MV-4-11 (cell line): ENCODE results near the gene TRPM3.
A peak's percentile ranks its signal among the peaks of the same experiment; 100 is the strongest.

Experiments
- DNase-seq: peaks from one replicate; lab custom pipeline; 2025; lab: John Stamatoyannopoulos, UW

The TRPM3 gene

DNA sequence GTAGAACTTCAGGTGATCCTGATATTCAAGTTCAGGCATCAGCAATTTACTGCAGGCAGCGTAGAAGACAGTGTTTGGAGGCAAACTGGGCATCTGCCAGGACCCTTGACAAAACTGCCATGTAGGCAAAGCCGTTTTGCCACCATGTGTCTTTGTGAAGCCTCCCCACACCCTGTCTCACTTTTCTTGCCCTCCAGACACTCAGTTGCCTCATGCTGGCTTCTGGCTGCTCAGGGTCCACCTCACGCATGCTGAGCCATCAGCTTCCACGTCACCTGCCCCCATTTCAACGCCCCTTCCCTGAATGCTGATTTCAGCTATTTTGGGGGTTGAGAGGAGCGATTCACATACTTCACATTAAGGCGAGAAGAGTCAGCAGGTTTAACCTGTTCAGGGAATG, 541.7 kb downstream of the TRPM3 start:
- DNase-seq = no peak

DNA sequence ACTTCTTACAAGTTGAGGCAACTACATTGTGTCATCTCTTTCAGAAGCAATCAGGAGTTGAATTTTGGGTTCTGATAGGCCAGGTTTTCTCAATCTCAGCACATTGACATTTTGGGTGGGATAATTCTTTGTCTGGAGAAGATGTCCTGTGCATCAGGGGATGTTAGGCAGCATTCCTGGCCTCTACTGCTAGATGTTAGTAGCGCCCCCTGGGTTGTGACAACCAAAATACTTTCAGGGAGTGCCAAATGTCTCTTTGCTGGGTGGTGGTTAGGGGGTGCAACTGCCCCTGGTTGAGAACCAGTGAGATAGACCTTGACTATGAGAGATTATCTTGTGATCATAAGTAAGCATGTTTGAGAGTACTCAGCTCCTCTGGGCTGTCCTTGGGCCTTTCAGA, 542.7 kb downstream of the TRPM3 start:
- no peak for DNase-seq

DNA sequence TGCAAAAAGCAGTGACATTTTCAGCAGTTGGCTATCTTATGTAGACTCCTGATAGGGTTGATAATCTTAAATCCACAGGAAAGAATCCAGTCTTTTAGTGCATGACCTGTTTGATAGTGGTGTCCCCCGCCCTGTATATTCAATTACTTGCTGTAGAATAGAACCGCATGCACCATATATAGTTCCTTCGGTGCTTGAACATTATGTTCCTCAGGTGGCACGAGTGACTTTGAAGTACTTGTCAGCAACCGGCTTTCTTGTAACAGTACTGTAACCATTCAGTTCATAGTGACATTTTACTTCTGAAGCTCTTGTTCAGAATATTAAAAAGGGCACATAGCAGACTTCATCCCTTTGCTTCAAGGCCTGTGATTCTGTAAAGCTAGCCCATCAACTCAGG, 543.8 kb downstream of the TRPM3 start:
- DNase-seq = no peak

DNA sequence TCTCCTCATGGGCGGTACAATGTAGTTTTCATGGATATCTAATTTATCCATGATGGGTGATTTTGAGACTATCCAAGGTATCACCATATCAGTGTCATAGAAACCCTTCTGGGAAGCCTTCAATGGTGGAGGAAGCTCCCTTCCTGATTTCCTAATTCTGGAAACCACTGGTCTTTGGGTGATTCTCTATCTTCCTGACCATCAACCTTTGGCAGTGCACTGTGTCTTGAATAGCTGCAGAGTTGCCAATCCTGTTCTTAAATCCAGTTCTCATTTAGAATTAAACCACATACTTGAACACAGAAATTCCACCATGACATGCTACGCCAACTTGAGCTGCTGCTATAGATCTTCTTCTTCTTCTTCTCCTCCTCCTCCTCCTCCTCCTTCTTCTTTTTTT, 545.3 kb downstream of the TRPM3 start:
- DNase-seq = no peak

DNA sequence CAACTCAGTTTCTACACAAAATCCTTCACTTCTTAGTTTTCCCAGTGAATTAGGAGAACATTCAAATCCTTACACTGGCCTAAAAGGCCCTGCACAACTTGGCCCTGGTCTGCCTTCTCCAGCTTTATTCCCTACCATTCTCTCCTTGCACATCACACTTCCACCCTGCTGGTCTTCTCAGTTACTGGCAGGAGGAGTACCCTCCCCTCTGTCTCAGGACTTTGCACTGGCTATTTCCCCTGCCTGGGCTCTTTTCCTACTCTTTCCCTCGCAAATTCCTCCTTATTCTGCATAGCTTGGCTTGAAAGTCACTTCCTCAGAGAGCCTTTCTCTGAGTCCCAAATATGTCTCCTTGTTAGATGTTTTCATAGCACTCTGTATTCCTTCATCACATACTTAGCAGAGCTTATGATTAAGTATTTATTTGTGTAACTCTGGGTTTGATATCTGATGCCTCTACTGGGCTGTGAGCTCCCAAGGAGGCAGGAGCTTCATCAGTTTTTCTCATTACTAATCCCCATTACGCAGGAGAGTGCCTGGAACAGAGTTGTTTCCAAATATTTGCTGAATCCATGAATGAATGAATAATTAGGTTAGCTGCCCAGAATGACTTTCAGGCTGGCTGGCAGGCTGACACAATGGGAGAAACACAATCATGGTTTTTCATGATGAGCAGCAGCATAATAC, 547.1 kb downstream of the TRPM3 start:
- no peak for DNase-seq

DNA sequence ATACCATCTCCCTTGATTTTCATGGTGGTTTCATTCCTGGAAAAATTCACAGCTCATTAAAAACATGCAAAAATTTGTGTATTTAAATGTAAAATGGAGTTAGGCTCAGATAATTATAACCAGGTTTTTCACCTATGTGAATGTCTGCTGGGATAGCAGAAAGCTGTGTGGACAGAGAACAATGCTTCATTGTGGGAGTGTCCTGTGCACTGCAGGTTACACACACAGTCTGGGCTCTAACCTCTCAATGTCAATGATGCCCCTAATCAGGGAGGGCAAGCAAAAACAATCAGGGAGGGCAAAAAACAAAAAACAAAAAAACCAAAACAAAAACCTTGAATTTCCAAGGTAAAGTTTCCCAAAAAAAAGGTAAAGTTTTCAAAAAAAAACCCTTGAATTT, 548.1 kb downstream of the TRPM3 start:
- no peak for DNase-seq

DNA sequence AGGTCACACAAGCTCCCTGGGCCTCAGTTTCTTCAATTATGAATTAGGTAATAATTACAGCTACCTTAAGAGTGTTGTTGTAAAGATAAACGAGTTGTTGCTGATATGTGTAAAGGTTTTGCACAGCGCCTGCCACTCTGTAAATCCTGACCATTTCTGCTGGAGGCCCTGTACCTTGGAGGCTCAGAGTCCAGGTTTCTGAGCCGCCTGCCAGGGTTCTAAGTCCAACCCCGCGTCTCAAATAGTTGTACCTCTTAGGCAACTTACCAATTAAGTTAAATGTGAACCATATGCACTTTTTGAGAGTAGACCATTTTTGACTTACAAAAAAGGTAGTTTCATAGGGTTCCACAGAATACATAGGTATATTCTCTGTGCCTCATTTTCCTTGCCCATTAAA, 550.2 kb downstream of the TRPM3 start:
- no peak for DNase-seq

DNA sequence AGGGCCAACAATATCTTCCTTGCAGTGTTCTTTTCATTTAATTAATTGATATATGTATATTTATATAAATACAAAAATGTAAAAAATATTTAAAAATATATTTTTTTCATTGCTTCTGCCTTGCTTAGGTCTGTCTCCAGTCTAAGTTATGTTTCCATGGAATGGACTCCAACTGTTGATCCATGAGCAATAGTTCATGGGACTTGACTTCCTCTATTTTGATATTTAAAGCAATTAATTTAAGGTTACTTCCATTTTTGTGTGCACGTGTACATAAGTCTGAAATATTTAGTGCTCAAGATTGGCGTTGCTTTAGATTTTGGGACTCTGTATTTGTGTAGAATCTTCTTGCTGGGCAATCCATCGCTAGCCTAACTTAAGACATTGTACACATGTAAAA, 551.6 kb downstream of the TRPM3 start:
- no peak for DNase-seq

DNA sequence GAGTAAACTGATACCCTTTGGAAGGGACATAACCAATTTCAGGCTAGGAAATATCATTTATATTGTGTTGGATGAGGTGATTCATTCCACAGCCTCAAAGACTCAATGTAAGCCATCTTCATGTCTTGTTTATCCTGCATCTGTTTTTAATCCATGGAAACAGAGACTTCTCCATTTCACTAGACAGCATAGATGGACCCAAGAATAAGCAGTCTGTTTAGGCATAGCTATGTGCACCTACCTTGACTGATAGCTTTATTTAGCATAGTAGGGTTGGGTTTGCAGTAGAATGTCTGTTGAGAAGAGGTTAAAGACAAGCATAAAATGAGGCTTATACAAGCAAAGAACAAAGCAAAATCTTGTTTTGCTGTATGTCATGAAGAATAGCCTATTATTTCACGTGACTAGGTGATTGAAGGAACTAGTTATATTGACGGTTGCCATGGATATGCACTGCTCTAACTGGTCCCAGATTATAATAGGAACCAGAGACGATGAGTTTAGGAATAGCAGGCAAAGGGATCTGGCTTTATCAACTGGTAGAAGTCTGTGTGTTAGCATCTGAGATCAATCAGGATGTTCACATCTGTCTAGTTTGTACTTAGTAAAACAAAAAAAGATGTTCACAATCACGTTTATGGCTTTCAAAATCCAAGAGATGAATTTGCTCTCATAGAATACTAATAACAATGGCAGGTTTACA, 552.2 kb downstream of the TRPM3 start:
- peak; percentile 10 for DNase-seq

DNA sequence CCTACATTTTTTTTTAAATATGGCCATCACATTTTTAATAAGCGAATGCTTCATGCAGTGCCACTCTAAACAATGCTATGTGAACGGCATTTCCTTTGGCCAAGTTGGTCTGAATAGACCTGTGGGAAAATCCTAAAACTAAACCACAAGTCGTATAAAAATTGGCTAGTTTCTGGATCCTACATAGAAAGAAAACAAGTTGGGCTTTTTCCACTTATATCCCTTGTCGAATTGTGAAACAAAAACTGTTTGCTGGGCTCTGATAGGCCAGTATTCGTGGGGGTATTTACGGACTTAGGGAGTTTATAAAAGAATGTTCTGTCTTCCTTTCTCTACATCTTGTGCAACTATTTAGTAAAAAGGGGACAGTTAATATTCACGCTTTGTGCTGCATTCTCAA, 553.9 kb downstream of the TRPM3 start:
- no peak for DNase-seq

DNA sequence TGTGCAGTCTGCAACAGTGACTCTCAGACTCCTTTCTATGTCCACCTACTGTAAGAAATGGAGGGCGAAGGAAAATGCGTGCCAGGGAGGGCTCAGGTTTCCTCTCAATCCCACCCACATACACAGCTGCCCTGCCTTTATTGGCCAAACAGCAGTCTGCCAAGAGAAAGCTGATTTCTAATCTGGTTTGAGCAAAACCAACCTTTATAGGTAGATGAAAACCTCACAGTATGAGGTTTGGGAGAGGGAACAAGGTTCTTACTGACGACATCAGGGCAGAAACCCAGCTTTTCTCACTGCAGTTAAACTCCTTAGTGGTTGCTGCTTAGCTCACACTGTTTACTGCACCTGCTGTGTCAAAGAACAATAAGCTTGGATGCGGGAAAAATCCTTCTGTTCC, 554.7 kb downstream of the TRPM3 start:
- no peak for DNase-seq

DNA sequence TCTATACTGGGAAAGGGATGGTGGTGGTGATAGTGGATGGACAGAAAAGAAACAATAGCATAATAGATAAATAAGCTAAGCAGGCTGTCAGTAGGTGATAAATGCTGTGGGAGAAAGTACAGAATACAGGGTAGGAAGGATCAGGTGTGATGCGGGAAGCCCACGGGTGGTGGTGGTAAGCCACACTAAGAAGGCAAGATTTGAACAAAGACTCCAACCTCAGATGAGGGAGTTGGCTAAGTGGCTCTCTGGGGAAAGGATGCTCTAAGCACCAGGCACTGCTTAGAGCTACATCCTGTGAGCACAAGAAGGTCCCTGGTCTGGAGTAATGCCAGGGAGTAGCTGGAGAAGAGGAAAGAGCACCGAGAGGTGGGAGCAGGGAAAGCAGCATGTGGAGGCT, 555.4 kb downstream of the TRPM3 start:
- DNase-seq = no peak

DNA sequence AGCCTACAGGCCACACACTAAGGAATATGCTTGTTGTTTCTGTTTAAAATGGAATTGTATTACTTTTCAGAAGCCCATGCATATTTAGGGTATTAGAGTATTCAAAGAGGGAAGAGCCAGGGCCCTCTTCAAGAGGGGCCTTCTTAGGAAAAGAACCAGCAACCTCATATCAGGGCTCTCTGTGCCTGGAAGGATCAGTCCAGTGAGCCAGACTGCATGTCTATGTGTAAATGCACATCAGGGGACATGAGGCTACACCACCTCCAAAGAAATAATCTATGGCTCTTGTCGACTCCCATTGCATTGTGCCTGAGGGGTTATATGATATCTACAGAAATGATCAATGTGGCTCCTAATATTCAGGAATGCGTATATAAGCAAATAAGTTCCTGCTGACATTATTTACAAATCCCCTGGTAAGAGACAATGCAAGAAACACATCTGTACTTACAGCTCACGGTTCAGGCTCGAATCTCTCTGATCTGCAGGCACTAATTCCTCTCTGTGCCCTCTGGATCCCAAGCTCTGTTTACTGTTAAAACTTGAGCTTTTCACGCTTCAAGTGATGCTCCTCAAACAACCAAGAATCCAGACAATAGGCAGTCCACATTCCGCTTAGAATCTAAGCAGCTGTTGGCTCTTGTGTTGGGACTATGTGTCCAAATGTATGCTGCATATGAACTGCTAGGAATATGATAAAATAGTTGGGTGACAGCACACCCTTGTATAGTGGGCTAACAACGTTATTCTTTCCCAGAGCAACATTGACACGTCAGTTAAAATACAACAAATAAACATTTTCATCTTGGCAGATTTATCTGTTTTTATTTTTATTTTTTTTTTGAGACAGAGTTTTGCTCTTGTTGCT, 556.7 kb downstream of the TRPM3 start:
- no peak for DNase-seq

DNA sequence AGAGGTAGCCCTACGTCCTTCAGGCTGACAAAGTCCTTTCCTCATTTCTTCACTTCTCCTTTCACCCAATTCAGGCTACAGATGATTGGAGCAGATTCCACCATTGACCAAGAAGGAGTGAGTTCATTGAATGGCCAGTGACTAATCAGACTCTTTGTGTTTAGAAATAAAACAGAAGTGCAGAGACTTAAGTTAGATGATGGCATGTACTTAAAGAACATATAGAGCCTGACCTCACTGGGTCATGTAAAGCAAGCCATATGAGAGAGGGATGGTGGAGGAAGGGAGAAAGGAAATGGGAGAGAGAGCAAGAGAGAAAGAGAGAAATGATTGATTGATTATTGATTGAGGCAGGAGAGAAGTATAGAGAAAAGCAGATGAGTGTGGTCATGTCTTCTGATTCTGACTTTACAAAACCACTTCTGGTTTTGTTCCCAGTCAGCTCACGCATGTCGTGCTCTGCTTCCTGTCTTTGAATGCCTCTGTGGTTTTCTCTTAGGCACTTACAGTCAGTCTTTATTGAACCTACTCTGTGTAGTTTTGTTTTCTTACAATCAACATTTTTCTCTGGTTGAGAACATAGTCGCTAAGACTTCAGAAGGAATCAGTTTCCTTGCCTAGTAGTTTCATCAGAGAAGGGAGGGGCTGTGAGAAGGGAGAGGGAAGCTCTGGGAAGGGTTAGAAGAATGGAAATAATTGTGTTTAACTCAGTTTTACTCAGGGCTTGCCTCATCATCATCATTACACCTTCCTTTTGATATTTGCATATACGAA, 557.8 kb downstream of the TRPM3 start:
- DNase-seq = peak; percentile 96

DNA sequence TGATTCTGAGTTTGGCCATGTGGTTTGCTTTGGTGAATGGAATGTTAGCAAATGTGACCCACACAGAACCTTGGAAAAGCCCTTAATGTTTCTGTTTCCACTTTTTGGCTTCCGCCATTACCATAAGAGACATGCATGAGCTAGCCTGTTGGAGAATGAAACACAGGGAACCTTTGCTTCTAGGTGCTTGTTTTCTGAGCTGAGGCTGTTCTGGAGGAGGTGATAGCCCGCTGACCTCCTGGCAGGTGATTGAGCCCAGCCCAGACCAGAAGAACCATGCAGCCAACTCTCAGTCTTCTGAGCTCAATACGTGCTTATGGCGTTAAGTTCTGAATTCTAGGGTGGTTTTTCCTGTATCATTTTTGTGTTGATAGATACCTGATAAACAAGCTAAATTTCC, 558.4 kb downstream of the TRPM3 start:
- no peak for DNase-seq

DNA sequence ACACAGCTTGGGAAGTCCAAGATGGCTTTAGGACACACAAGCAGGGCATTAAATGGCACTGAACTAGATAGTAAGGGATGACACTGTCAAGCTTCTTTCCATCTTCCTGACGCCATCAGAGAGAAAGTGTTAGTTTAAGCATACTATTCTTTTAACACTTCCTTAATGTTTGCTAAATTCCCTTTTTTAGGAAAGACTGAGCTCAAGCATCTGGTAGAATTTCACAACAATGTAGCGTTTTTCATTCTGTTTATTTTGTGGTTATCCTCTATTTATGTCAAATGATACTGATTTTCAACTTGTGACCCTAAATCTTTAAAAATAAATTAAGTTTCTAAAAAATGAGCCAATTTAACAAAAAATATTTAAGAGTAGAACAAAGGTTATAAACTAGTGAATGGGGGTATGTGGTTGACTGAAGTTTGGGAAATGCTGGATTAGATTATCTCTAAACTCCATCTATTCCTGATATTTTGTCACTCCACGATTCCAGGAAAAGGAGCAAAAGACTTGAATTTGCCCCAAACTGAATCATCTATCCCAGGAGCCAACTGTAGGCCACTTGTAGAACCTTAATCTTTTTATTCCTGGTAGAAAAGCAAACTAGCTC, 559.5 kb downstream of the TRPM3 start:
- DNase-seq = no peak

DNA sequence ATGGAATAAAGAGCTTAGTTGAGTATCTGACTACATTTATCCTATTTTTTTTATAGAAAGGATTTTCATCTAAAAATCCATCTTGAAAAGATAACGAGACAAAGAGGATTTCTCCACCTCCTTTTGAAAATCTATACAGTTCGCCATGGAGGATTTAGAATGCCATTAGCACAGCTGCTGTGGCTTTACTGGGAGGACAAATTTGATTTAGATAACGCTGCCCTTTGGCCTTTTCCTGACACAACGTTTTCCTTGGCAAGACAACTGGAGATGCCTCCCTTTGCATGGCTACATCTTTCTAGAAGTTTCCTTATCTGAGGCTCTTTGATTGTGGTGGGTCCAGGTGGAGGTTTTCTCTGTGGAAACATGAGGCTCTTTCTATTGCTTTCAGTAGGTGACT, 560.3 kb downstream of the TRPM3 start:
- DNase-seq = no peak

DNA sequence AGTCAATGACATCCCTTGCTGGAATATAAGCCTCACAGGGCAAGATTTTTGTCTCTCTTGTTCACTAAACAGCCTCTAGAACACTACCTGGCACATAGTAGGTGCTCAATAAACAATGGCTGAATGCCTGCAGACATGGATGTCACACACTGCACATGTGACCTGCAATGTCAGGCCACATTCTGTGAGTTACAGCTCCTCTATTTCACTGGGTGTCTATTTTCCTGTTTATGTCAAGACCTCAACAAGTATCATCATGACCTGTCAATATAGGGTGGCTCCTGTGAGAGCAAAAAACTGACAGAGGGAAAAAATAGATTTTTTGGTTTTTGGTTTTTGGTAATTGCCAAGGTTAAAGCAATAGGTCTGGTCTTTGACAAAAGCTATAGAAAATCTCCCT, 562.3 kb downstream of the TRPM3 start:
- no peak for DNase-seq

DNA sequence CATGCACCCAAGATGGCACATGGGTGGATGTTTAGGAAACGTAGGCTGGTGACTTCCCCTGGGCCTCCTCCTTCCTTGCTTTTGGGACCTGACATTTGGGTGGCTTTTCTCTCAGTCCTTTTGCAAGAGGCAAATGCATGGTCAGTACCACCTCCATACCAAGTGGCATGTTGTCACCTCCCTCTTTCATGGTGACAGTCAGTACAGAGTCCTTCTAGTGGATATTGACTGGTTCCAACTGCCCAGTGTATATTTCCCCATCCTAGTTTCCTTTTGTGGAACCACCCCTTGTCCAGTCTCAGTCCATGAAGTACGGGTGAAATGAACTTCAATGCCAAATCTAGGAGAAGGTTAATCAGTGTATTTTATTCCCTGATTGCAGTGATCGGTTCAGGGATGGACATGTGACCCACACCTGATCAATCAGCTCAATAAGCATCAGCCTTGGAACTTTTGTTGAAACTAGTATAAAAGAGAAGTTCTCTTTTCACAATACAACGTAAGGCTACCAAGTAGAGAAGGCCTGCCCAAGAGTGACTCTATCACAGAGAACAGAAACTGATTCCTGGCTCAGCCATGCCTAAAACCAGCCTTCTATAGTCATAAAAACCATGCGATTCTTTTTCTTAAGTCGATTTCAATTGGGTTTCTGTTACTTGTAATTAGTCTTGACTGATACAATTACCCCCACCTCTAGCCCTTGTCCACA, 563.6 kb downstream of the TRPM3 start:
- DNase-seq = peak; percentile 76

DNA sequence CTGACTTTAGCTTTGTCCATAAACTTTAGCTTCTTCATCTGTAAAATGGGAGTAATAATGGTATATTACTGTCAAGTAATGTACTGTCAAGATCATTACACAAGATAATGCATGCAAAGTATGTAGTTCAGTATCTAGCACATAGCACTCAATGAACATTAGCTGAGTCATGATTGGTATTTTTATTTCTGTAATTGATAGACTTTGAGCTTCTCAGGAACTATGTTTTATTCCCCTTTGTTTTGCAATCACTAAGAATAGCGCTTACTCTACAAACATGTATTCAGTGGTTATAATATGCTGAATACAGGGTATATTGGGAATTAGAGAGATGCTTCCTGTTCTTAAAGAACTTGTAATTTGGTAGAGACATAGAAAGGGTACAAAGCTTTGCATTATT, 564.6 kb downstream of the TRPM3 start:
- DNase-seq = no peak

DNA sequence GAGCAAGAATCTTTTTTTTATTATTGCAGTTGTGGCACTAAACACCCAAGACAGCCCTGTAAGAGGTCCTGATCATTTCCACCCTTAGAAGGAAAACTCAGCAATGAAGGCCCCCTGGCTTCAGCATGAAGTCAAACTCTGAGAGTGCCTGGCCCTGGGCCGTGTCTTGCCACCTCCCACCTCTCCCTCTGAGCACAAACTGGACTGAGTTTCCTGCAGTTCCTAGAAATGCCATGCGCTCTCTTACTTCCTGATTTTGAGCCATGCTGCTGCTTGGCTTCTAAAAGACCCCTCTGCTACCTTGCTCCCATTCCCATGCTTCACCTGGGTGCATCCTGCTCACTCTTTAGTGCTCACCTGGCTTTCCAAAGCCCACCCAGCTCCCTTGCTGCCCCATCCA, 566.5 kb downstream of the TRPM3 start:
- DNase-seq = peak; percentile 35
